T-helper 22 cell (primary cell): ENCODE data around the gene DHRSX.
"Not testable (repeated sequence)": the region's sequence is repeated elsewhere in the genome, so short reads cannot be mapped to it uniquely, and the experiment has no call there.

ENCODE experiments used
- DNase-seq: peaks from one replicate; pipeline ENCODE4 v3.0.0-alpha.2; 2020; ENCODE audit warnings: low read depth

DHRSX gene

GRCh38 chrX:2500803-2501558, at the start of gene DHRSX, which contains the start of gene ZBED1:
TSS of gene DHRSX (minus strand) at chrX:2500976. CDS start at chrX:2500925, 51 bp downstream.
TSS of gene ZBED1 (minus strand) at chrX:2500976. CDS start at chrX:2490719, 10,257 bp downstream.
- DNase-seq = no peak

GRCh38 chrX:2549876-2550275, 49.1 kb upstream of the DHRSX start:
- no peak for DNase-seq

- no peak for DNase-seq
Observed at GRCh38 chrX:2548711-2549423, 48.1 kb upstream of the DHRSX start.

- DNase-seq = no peak
Observed at GRCh38 chrX:2547736-2548135, 47.0 kb upstream of the DHRSX start.

GRCh38 chrX:2546496-2546895, 45.7 kb upstream of the DHRSX start:
- no peak for DNase-seq

- no peak for DNase-seq
Observed at GRCh38 chrX:2545144-2545543, 44.4 kb upstream of the DHRSX start.

GRCh38 chrX:2542826-2543521, 42.2 kb upstream of the DHRSX start:
- no peak for DNase-seq

GRCh38 chrX:2541603-2542002, 40.8 kb upstream of the DHRSX start:
- no peak for DNase-seq

GRCh38 chrX:2540426-2540947, 39.7 kb upstream of the DHRSX start:
- DNase-seq = no peak

GRCh38 chrX:2539586-2539985, 38.8 kb upstream of the DHRSX start:
- no peak for DNase-seq

- no peak for DNase-seq
Observed at GRCh38 chrX:2538031-2538757, 37.4 kb upstream of the DHRSX start.

- no peak for DNase-seq
Observed at GRCh38 chrX:2536974-2537373, 36.2 kb upstream of the DHRSX start.

GRCh38 chrX:2536141-2536540, 35.4 kb upstream of the DHRSX start:
- no peak for DNase-seq

- not testable (repeated sequence) for DNase-seq
Observed at GRCh38 chrX:2534261-2535021, 33.7 kb upstream of the DHRSX start.

- no peak for DNase-seq
Observed at GRCh38 chrX:2533424-2533823, 32.6 kb upstream of the DHRSX start.

- DNase-seq = no peak
Observed at GRCh38 chrX:2526390-2526789, 25.6 kb upstream of the DHRSX start.

GRCh38 chrX:2523911-2524310, 23.1 kb upstream of the DHRSX start:
- no peak for DNase-seq

- DNase-seq = no peak
Observed at GRCh38 chrX:2521927-2522386, 21.2 kb upstream of the DHRSX start.

- DNase-seq = no peak
Observed at GRCh38 chrX:2521092-2521926, 20.5 kb upstream of the DHRSX start.

GRCh38 chrX:2520539-2520938, 19.8 kb upstream of the DHRSX start:
- no peak for DNase-seq
